Measurements from ENCODE around the gene RMP24.

RMP24 gene

DNA sequence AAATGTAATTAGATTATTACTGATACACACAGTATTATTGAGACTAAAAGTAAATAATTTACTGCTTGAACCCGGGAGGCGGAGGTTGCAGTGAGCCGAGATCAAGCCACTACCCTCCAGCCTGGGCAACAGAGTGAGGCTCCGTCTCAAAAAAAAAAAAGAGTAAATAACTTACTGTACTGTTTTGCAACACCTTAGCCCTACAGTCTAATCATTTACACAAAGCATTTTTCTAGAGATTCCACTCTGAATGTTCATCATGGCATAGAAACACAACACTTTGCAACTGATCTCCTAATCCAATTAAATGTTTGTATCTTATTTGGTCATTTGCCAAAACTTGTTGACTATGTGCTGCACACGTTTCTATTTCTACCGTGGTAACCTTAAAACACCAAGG is 23.4 kb upstream of the RMP24 start:
- ATAC-seq = no peak
- TF ChIP-seq ZNF565 (CRISPR knock-in tag; conservative IDR thresholded peaks at IDR 0.05; ENCODE audit: low read depth) (no peak), TSHZ2 (CRISPR knock-in tag; IDR thresholded peaks at IDR 0.05) (no peak), RARB (CRISPR knock-in tag; IDR thresholded peaks at IDR 0.05) (no peak), POU6F1 (CRISPR knock-in tag; IDR thresholded peaks at IDR 0.05; ENCODE audit: borderline replicate concordance, low read depth) (no peak), PPARA (CRISPR knock-in tag; IDR thresholded peaks at IDR 0.05; ENCODE audit: borderline replicate concordance) (no peak), TCF4 (CRISPR knock-in tag; IDR thresholded peaks at IDR 0.05; ENCODE audit: borderline replicate concordance) (no peak), CSDC2 (CRISPR knock-in tag; IDR thresholded peaks at IDR 0.05) (no peak), ZFP30 (CRISPR knock-in tag; IDR thresholded peaks at IDR 0.05) (no peak), SNAI2 (CRISPR knock-in tag; IDR thresholded peaks at IDR 0.05) (no peak), ZNF70 (CRISPR knock-in tag; IDR thresholded peaks at IDR 0.05) (no peak), ARNTL (CRISPR knock-in tag; IDR thresholded peaks at IDR 0.05; ENCODE audit: borderline replicate concordance, low read depth) (no peak), ZFP3 (CRISPR knock-in tag; IDR thresholded peaks at IDR 0.05) (no peak), PATZ1 (CRISPR knock-in tag; IDR thresholded peaks at IDR 0.05; ENCODE audit: borderline replicate concordance) (no peak), ZC3H10 (CRISPR knock-in tag; IDR thresholded peaks at IDR 0.05) (no peak), BACH2 (CRISPR knock-in tag; IDR thresholded peaks at IDR 0.05; ENCODE audit: borderline replicate concordance) (no peak), GLIS3 (CRISPR knock-in tag; IDR thresholded peaks at IDR 0.05) (no peak), OSR1 (CRISPR knock-in tag; IDR thresholded peaks at IDR 0.05) (no peak), ESRRG (CRISPR knock-in tag; IDR thresholded peaks at IDR 0.05) (no peak), CREB5 (CRISPR knock-in tag; IDR thresholded peaks at IDR 0.05; ENCODE audit: low read depth) (no peak)
- TF ChIP-seq, protein P1, sequence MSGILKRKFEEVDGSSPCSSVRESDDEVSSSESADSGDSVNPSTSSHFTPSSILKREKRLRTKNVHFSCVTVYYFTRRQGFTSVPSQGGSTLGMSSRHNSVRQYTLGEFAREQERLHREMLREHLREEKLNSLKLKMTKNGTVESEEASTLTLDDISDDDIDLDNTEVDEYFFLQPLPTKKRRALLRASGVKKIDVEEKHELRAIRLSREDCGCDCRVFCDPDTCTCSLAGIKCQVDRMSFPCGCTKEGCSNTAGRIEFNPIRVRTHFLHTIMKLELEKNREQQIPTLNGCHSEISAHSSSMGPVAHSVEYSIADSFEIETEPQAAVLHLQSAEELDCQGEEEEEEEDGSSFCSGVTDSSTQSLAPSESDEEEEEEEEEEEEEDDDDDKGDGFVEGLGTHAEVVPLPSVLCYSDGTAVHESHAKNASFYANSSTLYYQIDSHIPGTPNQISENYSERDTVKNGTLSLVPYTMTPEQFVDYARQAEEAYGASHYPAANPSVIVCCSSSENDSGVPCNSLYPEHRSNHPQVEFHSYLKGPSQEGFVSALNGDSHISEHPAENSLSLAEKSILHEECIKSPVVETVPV (CRISPR knock-in tag; IDR thresholded peaks at IDR 0.05) = no peak

GRCh38 chr18:35949903-35950627 is 22.4 kb upstream of the RMP24 start:
- ATAC-seq = peak; percentile 93
- TF ChIP-seq PATZ1 (CRISPR knock-in tag; IDR thresholded peaks at IDR 0.05; ENCODE audit: borderline replicate concordance) (no peak), ISL1 (CRISPR knock-in tag; IDR thresholded peaks at IDR 0.05) (no peak), BACH2 (CRISPR knock-in tag; IDR thresholded peaks at IDR 0.05; ENCODE audit: borderline replicate concordance) (no peak), PPARA (CRISPR knock-in tag; IDR thresholded peaks at IDR 0.05; ENCODE audit: borderline replicate concordance) (no peak), SNAI2 (CRISPR knock-in tag; IDR thresholded peaks at IDR 0.05) (no peak), TCF4 (CRISPR knock-in tag; IDR thresholded peaks at IDR 0.05; ENCODE audit: borderline replicate concordance) (no peak), TOX (CRISPR knock-in tag; IDR thresholded peaks at IDR 0.05; ENCODE audit: borderline replicate concordance) (no peak), ZFP30 (CRISPR knock-in tag; IDR thresholded peaks at IDR 0.05) (no peak), ZC3H10 (CRISPR knock-in tag; IDR thresholded peaks at IDR 0.05) (no peak), TSHZ2 (CRISPR knock-in tag; IDR thresholded peaks at IDR 0.05) (no peak), RARB (CRISPR knock-in tag; IDR thresholded peaks at IDR 0.05) (no peak)
- TF ChIP-seq, protein P1 (CRISPR knock-in tag; IDR thresholded peaks at IDR 0.05) = no peak
